MM.1S (cell line): ENCODE results near the gene RPS18.
"Not testable (repeated sequence)": the region's sequence is repeated elsewhere in the genome, so short reads cannot be mapped to it uniquely, and the experiment has no call there.

Experiments
- DNase-seq: peaks from one replicate; pipeline ENCODE4 v3.0.0-alpha.2; 2015
- H2AFZ ChIP-seq: fragments of 300-600 bp; sonication (generic); 2 replicates; pipeline ENCODE4 v1.6.0; 2016; ENCODE audit warnings: antibody characterized with exemption, low read length
- H3F3A ChIP-seq: fragments of 300-600 bp; sonication (generic); 2 replicates; pipeline ENCODE4 v1.6.1; 2016; ENCODE audit warnings: mild to moderate bottlenecking, antibody characterized with exemption, low read length, moderate library complexity, mixed read lengths; ENCODE audit not compliant: insufficient read depth
- H3K27ac ChIP-seq: fragments of 300-600 bp; sonication (generic); 2 replicates; pipeline ENCODE4 v1.5.1; 2016; ENCODE audit warnings: mild to moderate bottlenecking, low read length
- H3K27me3 ChIP-seq: fragments of 300-600 bp; sonication (generic); replicated peaks from 2 replicates; pipeline ENCODE4 v1.6.0; 2016; ENCODE audit warnings: low read length; ENCODE audit not compliant: insufficient read depth
- H3K36me3 ChIP-seq: fragments of 300-600 bp; sonication (generic); replicated peaks from 2 replicates; pipeline ENCODE4 v1.6.1; 2016; ENCODE audit warnings: mild to moderate bottlenecking, low read length, mixed read lengths; ENCODE audit not compliant: insufficient read depth
- H3K4me1 ChIP-seq: fragments of 300-600 bp; sonication (generic); 2 replicates; pipeline ENCODE4 v1.6.1; 2016; ENCODE audit warnings: low read length, mixed read lengths
- H3K4me2 ChIP-seq: fragments of 300-600 bp; sonication (generic); 2 replicates; pipeline ENCODE4 v1.6.0; 2016; ENCODE audit warnings: low read depth, low read length
- H3K4me3 ChIP-seq: fragments of 300-600 bp; sonication (generic); 2 replicates; pipeline ENCODE4 v1.5.1; 2016; ENCODE audit warnings: low read length, mixed read lengths
- H3K79me2 ChIP-seq: fragments of 300-600 bp; sonication (generic); 2 replicates; pipeline ENCODE4 v1.6.1; 2016; ENCODE audit warnings: mixed run types, low read length, mixed read lengths
- H3K9ac ChIP-seq: fragments of 300-600 bp; sonication (generic); 2 replicates; pipeline ENCODE4 v1.6.1; 2016; ENCODE audit warnings: low read length, mixed read lengths
- H3K9me2 ChIP-seq: fragments of 300-600 bp; sonication (generic); replicated peaks from 2 replicates; pipeline ENCODE4 v1.6.1; 2016; ENCODE audit warnings: mild to moderate bottlenecking, low read length, mixed read lengths; ENCODE audit not compliant: insufficient read depth
- H3K9me3 ChIP-seq: fragments of 300-600 bp; sonication (generic); replicated peaks from 2 replicates; pipeline ENCODE4 v1.6.1; 2016; ENCODE audit warnings: mild to moderate bottlenecking, low read length, mixed read lengths; ENCODE audit not compliant: insufficient read depth
- H4K20me1 ChIP-seq: fragments of 300-600 bp; sonication (generic); 2 replicates; pipeline ENCODE4 v1.6.1; 2016; ENCODE audit warnings: mild to moderate bottlenecking, low read length, moderate library complexity, mixed read lengths; ENCODE audit not compliant: insufficient read depth
- CTCF ChIP-seq: fragments of 300-600 bp; sonication (generic); IDR thresholded peaks from 2 replicates; pipeline ENCODE4 v1.5.1; 2016; ENCODE audit warnings: antibody characterized with exemption, low read length, mixed read lengths
- EZH2 ChIP-seq: fragments of 300-600 bp; sonication (generic); optimal IDR thresholded peaks from 2 replicates; pipeline ENCODE3; 2017; ENCODE audit warnings: low read depth, mild to moderate bottlenecking, antibody characterized with exemption, low read length, mixed read lengths
- EZH2phosphoT487 ChIP-seq: fragments of 300-600 bp; sonication (generic); IDR thresholded peaks from 2 replicates; pipeline ENCODE4 v1.6.1; 2018; ENCODE audit warnings: antibody characterized with exemption, low read length

The RPS18 gene

GRCh38 chr6:33278810-33279209 is 6.9 kb downstream of the RPS18 start:
- Histone ChIP-seq H3K9me2 (no peaks in the 10 kb centered on the region), H3F3A (peaks cover 45% of the 10 kb centered on the region), H3K9me3 (no peaks in the 10 kb centered on the region), H3K9ac (no peak overlapping the region), H3K4me2 (no peak overlapping the region), H4K20me1 (peaks cover 21% of the 10 kb centered on the region), H3K4me3 (no peak overlapping the region), H3K79me2 (peaks cover 22% of the 10 kb centered on the region), H3K27ac (no peak overlapping the region), H2AFZ (no peak overlapping the region), H3K4me1 (peaks cover under 1% of the 10 kb centered on the region; the same call in 1 of the 2 replicates), H3K27me3 (no peaks in the 10 kb centered on the region), H3K36me3 (no peaks in the 10 kb centered on the region; the same call in 1 of the 2 replicates)
- DNase-seq = no peak
- TF ChIP-seq CTCF (no peak), EZH2phosphoT487 (no peak), EZH2 (no peak)

DNA sequence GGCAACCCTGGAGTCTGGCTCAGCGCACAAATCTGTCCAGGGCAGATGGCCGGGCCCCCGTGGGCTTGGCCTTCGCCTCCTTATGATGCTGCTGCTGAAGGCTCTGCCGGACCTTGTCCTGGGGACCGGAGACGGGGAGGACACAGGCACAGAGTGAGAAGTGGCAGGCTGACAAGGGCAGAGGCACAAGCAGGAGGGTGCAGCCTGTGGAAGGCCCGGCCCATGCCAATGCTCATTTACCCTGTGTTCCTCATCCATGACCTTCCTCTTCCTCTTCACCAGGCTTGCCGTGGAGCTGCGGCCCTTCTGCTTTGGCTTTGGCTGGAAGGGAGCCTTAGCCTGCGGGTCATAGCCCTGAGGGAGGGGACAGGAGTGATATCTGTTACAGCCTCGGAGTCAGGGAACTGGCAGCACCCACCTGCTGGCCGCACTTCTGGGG is 7.4 kb downstream of the RPS18 start:
- no peak for TF ChIP-seq EZH2
- Histone ChIP-seq H3K9ac (no peak overlapping the region), H3K36me3 (no peaks in the 10 kb centered on the region; the same call in 1 of the 2 replicates)

GRCh38 chr6:33279971-33280511 is 8.2 kb downstream of the RPS18 start:
- no peak overlapping the region for H2AFZ ChIP-seq
- no peak overlapping the region for H3K27ac ChIP-seq
- H3K9me3 ChIP-seq = no peaks in the 10 kb centered on the region
- no peak overlapping the region for H3K9ac ChIP-seq
- H3F3A ChIP-seq = peaks cover 33% of the 10 kb centered on the region
- H3K79me2 ChIP-seq = peaks cover 9% of the 10 kb centered on the region
- H3K4me1 ChIP-seq = no peaks in the 10 kb centered on the region
- H3K9me2 ChIP-seq = no peaks in the 10 kb centered on the region
- H4K20me1 ChIP-seq = peaks cover 10% of the 10 kb centered on the region
- no peak overlapping the region for H3K4me2 ChIP-seq
- no peaks in the 10 kb centered on the region for H3K36me3 ChIP-seq
- no peaks in the 10 kb centered on the region for H3K27me3 ChIP-seq
- DNase-seq = no peak
- no peak overlapping the region for H3K4me3 ChIP-seq
- TF ChIP-seq CTCF (peak; percentile 38), EZH2 (no peak), EZH2phosphoT487 (no peak)

More for the DNA sequence above, 7.4 kb downstream of the RPS18 start:
- H3K4me3 ChIP-seq = no peak overlapping the region
- H3K9me2 ChIP-seq = no peaks in the 10 kb centered on the region
- no peaks in the 10 kb centered on the region for H3K27me3 ChIP-seq
- DNase-seq = no peak
- peaks cover 17% of the 10 kb centered on the region for H3K79me2 ChIP-seq
- H3K9me3 ChIP-seq = no peaks in the 10 kb centered on the region
- H3F3A ChIP-seq = peaks cover 40% of the 10 kb centered on the region
- no peak overlapping the region for H3K27ac ChIP-seq
- H3K4me2 ChIP-seq = no peak overlapping the region
- no peaks in the 10 kb centered on the region for H3K4me1 ChIP-seq
- peaks cover 17% of the 10 kb centered on the region for H4K20me1 ChIP-seq
- H2AFZ ChIP-seq = no peak overlapping the region

DNA sequence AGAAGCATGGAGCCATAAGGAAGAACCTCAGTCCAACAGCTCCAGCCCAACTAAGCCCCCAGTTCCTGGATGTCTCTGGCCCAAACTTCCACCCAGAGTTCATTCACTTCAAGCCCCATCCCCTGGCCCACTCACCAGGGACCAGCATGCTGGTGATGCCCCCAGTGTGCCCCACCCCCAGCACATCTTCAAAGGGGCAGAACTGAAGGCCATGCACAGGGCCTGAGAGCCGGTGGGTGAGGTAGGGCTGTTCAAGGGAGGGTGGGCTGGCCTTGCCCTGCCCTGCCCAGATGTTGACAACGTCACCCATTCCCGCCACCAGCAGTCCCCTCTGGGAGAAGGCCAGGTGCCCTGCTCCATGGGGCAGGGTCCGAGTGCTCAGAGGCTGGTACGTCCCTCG is 8.7 kb downstream of the RPS18 start:
- H3K79me2 ChIP-seq = peaks cover 4% of the 10 kb centered on the region; the same call in 1 of the 2 replicates
- peaks cover 28% of the 10 kb centered on the region for H3F3A ChIP-seq
- TF ChIP-seq EZH2 (no peak), CTCF (no peak), EZH2phosphoT487 (no peak)
- no peak overlapping the region for H2AFZ ChIP-seq
- H3K4me1 ChIP-seq = no peaks in the 10 kb centered on the region
- no peaks in the 10 kb centered on the region for H3K9me3 ChIP-seq
- no peak overlapping the region for H3K27ac ChIP-seq
- no peak for DNase-seq
- H3K36me3 ChIP-seq = no peaks in the 10 kb centered on the region
- H3K4me2 ChIP-seq = no peak overlapping the region
- peaks cover 5% of the 10 kb centered on the region for H4K20me1 ChIP-seq
- no peaks in the 10 kb centered on the region for H3K9me2 ChIP-seq
- no peak overlapping the region for H3K4me3 ChIP-seq
- H3K27me3 ChIP-seq = no peaks in the 10 kb centered on the region
- no peak overlapping the region for H3K9ac ChIP-seq

DNA sequence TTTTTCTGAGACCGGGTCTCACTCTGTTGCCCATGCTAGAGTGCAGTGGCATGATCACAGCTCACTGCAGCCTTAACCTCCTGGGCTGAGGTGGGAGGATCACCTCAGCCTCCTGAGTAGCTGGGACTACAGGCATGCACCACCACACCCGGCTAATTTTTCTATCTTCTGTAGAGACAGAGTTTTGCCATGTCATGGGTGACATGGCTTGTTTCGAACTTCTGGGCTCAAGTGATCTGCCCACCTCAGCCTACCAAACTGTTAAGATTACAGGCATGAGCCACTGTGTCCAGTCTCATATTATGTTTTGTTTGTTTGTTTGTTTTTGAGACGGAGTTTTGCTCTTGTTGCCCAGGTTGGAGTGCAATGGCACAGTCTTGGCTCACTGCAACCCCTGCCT is 13.3 kb downstream of the RPS18 start:
- H3F3A ChIP-seq, H3K9me2 ChIP-seq, H3K36me3 ChIP-seq, H3K27ac ChIP-seq, H3K27me3 ChIP-seq, DNase-seq, H3K4me3 ChIP-seq, H2AFZ ChIP-seq, H3K9me3 ChIP-seq, H3K9ac ChIP-seq, H4K20me1 ChIP-seq, H3K4me2 ChIP-seq: not testable (repeated sequence)
- peaks cover 35% of the 10 kb centered on the region for H3K79me2 ChIP-seq
- H3K4me1 ChIP-seq = peaks cover 12% of the 10 kb centered on the region; the same call in 1 of the 2 replicates
